Stimulated activated CD4-positive, alpha-beta T cell treated with anti-CD3 and anti-CD28 coated beads, Interleukin-2, amount 100 ng/mL, for 4 hours (primary cell): ENCODE results near the gene DNAJC1.
"Not testable (repeated sequence)": the region's sequence is repeated elsewhere in the genome, so short reads cannot be mapped to it uniquely, and the experiment has no call there.

ENCODE experiments used
- DNase-seq: peaks from one replicate; pipeline ENCODE4 v3.0.0-alpha.2; 2020; ENCODE audit warnings: low read depth

Gene DNAJC1

DNA sequence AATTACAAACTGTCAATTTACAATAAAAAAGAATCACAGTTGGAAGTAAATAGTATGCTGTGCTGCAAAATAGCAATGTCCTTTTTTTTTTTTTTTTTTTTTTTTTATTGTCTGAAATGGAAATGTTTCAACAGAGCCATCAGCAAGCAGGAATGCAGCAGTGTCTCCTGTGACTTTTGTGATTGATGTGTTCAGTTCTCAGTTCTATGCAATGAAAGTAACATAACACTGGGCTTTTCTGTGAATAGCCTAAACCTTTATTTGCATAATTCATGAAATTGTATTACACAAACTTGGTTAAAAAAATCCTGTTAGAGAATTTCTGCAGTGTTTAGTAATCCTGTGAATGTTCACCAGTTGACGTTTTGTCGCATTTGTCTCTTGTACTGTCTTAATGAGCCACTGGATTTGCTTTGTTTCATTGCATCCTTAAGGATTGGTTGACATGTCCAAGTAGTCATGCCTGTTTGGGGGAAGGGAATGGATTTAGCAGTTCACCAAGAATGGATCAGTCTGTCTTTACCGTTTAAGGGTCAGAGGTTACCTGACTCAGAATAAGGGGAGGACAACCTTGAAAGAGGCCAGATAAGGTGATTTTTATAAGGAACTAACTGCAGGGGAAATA is 276.8 kb downstream of the DNAJC1 start:
- no peak for DNase-seq

DNA sequence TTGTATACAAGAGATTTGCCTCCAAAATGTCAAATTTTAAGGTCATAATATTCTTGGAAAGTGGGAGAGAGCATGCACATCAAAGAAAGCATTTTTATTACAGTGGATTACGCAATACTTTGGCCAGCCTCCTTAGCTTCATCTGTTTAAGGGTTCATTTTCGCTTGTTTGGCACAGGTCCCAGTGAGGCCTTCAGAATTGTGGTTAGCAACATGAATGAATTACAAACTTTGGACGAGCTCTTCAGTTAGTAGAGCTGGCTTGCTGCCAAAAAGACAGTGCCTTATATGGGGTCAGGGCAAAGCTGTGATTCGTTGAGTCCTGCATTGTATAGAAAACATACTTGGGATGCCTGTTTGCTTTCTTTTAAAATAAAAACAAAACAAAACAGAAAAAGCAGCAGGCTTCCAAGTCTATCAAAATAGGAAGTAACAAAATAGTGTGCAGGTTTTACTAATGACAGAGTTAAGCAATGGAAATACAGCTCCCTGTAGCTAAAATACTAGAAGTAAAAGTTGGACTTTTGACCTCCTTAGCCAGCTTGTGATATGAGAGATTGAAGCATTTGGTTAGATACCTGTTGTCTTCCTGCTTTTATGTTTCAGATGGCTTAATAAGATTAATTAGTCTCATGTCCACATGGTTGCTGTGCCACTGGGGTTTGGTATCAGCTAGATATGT is 278.7 kb downstream of the DNAJC1 start:
- DNase-seq, result peak; percentile 6

- DNase-seq, result no peak
Observed at GRCh38 chr10:21724020-21724589, 279.4 kb downstream of the DNAJC1 start.

DNA sequence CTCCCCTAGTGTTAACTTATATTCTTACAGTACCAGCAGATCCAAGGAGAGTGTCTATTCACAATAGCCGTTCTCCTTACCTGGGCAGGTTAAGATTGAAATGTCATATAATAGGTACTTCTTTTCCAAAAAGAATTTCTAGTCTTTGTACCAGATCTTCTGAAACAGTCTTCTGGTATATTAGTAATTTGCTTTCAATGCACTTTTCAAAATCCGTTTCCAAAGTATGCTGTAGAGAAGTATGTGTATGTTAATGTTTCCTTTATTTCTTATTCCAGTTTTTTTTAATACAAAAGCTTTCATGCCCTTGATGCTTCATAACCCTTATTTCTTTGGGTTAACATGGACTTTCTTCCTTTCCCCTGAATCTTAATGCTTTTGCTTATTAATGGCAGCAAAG is 281.3 kb downstream of the DNAJC1 start:
- no peak for DNase-seq

GRCh38 chr10:21721000-21721665 is 282.4 kb downstream of the DNAJC1 start:
- no peak for DNase-seq

- DNase-seq, result no peak
Observed at GRCh38 chr10:21720090-21720489, 283.4 kb downstream of the DNAJC1 start.

- DNase-seq, result no peak
Observed at GRCh38 chr10:21719502-21719901, 284.0 kb downstream of the DNAJC1 start.

DNA sequence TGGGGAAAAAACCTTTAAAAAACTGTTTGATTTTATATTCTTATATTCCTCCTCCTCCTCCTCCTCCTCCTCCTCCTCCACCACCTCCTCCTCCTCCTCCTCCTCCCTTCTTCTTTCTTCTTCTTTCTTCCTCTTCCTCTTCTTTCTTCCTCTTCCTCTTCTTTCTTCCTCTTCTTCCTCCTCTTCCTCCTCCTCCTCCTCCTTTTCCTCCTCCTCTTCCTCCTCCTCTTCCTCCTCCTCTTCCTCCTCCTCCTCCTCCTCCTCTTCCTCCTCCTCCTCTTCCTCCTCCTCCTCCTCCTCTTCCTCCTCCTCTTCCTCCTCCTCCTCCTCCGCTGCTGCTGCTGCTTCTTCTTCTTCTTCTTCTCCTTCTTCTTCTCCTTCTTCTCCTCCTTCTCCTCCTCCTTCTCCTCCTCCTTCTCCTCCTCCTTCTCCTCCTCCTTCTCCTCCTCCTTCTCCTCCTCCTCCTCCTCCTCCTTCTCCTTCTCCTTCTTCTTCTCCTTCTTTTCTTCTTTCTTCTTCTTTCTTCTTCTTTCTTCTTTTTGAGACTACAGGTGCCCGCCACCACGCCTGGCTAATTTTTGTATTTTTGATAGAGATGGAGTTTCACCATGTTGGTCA is 286.0 kb downstream of the DNAJC1 start:
- not testable (repeated sequence) for DNase-seq

DNA sequence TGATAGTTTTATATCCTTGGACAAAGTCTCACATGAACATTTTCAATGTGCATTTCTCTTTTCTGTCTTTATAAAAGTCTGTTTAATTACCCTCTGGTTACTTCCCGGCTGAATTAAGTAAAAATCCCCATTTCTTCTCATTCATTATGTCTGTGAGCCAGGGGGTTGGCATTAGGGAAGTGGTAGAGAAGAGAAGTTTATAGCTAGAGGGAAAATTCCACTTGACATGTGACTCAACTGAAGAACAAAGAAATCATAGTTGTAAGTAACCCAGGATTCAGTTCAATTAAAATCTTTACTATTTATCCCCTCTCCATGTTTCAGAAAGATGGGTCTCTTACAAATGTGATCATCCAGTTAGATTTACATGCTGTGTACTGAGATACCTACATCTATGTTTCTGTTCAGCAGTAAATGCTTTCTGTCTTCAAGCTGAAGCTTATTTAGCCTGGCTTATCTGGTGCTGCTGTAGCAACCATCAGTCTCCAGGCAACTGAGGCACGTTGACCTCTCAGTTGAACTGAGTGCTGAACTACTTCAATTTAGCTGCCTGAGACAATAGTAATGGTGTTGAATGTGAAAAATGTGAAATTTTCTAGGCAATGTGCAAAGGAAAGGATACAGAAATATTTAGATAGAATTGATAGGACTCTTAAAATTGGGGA is 287.9 kb downstream of the DNAJC1 start:
- no peak for DNase-seq

DNA sequence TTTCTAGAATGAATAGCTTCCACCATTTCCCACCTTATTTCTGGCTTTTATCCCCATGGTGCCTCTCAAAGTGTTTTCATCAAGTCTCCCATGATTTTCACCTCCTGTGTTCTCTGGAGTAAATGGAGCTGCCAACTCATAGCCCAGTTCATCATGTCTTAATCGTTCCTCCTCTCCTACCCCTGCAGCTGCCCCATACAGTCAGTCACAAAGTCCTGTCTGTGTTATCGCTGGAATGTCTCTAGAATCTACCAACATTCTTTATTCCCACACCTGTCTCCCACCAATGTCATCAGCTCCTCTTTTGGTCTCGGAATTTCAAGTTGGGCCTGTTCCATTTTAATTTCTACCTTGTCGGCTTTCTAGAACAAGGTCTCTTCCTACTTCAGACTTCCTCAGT is 290.6 kb downstream of the DNAJC1 start:
- no peak for DNase-seq

DNA sequence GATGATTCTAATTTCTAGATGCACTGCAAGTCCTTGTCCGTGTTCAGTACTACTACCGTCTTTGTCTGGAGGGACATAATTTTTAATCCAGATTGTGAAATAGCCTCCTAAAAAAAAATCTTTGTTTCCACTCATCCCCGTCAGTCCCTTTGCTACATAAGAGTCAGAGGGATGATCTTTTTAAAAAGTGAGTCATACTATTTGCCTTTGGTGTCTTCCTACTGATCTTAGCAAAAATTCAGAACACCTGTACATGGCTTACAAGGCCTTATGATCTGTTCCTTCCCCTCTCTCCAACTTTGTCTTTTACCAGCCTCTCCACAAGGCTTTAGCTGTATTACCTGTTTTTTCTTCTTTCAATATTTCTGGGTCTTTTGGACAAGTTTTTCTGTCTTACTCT is 296.0 kb downstream of the DNAJC1 start:
- no peak for DNase-seq
